GM19397 (cell line): ENCODE data around the gene CMC1.

Experiments used
- ATAC-seq: cut with Tn5 transposase; IDR thresholded peaks from one replicate; pipeline ENCODE4 v1.9.1; 2021; ENCODE audit warnings: mild to moderate bottlenecking, moderate library complexity; ENCODE audit not compliant: unreplicated experiment

CMC1 gene

DNA sequence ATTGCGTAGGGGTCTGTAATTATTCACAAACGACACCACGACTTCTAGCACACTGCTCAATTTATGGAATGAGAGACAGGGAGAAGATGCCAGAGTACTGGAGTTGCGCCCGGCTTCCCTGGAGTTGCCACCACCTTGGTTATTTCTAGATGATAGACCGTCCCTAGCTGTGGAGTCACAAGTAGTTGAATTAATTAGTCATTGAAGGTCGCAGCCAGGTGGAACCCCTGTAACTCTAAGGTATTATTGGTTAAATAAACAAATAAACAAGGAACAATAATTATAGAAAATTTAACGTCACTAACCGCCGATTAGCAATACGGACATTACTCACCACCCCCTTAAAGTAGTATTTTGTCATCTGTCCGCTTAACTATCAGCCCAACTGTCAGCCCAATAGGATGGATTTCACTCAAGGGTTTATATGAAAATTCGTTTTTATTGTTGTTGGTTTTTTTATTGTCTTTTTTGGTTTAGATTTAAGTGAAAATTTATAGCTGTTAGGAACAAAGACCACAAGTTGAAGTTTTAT is 108.1 kb downstream of the CMC1 start:
- ATAC-seq, result peak; percentile 0
